HG02870 (cell line): ENCODE measurements around the gene ZNF786.
"Not testable (repeated sequence)": the region's sequence is repeated elsewhere in the genome, so short reads cannot be mapped to it uniquely, and the experiment has no call there.

ENCODE experiments used
- ATAC-seq: cut with Tn5 transposase; IDR thresholded peaks from one replicate; pipeline ENCODE4 v1.9.1; 2021; ENCODE audit warnings: mild to moderate bottlenecking, moderate library complexity; ENCODE audit not compliant: unreplicated experiment

The ZNF786 gene

DNA sequence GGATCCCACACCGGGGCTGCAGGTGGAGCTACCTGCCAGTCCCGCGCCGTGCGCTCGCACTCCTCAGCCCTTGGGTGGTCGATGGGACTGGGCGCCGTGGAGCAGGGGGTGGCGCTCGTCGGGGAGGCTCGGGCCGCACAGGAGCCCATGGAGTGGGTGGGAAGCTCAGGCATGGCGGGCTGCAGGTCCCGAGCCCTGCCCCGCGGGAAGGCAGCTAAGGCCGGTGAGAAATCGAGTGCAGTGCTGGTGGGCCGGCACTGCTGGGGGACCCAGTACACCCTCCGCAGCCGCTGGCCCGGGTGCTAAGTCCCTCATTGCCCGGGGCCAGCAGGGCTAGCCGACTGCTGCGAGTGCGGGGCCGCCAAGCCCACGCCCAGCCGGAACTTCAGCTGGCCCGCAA, 51.9 kb downstream of the ZNF786 start:
- ATAC-seq, result not testable (repeated sequence)

- no peak for ATAC-seq
These were observed 53.8 kb downstream of the ZNF786 start for GRCh38 chr7:149036676-149037075.

- ATAC-seq, result no peak
These were observed 59.1 kb downstream of the ZNF786 start for GRCh38 chr7:149031353-149031910.

DNA sequence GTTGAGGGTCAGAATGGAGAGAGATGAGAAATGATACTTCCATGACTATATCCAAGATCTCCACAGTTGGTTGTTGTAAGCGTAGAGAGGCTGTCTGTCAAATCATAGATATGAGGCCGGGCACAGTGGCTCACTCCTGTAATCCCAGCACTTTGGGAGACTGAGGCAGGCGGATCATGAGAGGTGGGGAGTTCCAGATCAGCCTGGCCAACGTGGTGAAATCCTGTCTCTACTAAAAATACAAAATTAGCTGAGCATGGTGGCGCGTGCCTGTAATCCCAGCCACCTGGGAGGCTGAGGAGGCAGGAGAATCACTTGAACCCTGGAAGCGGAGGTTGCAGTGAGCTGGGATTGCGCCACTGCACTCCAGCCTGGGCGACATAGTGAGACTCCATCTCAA, 60.1 kb downstream of the ZNF786 start:
- ATAC-seq, result not testable (repeated sequence)

GRCh38 chr7:149028346-149029109, 62.0 kb downstream of the ZNF786 start, which contains the start of gene PDIA4:
PDIA4 (minus strand) TSS chr7:149028505; CDS start chr7:149028408, 97 bp downstream.
- ATAC-seq, result peak; percentile 89

GRCh38 chr7:149027611-149028345, 62.7 kb downstream of the ZNF786 start:
- no peak for ATAC-seq

DNA sequence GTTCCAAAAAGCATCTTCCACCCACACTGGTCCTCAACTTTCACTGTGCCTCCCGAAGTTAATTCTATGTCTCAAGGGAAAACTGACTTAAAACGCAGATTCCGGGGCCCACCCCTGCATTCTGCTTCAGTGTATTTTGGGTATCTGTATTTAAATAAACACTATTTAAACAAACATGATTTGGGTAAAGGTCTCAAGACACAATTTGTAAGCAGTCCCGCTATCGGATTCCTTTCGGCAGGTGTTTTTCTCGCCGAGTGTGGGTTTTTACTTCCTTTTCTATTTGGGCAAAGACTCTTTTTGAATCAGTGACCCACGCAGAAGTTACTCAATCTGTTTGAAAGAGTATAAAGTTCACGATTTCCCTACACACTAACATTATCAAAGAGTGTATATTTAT, 63.5 kb downstream of the ZNF786 start:
- ATAC-seq, result no peak

DNA sequence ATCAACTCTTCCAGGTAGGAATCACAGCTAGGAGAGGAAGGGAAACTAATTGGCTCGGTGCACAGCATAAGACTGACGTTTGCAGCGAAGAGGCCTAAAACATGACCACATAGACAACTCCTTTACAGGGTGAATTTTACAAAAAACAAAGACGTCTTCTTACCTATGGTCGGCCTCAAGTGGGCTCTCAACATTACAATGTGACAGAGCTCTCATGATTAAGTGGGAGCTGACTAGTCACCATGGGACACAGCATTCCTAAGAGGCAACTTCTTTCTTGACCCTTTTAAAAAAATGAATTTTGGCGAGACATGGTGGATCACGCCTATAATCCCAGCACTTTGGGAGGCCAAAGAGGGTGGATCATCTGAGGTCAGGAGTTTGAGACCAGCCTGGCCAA, 66.9 kb downstream of the ZNF786 start:
- ATAC-seq, result no peak

DNA sequence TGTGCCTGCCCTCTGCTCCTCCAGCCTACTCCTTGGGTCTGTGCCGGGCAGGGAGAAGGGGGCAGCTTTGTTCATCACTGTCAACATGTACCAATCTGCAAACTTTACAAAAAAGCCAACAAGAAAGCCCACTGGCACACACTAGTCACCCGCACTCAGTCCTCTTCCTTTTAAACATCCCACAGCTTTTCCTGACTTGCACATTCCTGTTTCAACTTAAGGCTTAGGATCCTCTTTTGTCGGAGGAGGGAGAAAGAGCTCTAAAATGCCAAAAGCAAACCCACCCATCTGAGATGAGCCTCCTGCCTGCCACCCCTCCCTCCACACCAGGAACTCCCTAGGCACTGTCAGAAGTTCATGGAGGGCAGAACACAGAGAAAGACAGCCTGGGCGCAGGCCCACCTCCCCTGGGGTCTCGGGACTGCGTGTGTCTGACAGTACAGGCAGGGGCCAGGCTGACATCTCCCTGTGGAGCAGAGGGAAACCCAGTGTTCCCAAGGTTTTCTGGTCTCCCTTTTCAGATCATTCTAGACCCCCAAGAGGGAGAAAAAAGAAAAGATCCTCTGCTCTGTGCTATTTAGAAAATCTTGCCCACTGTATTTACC, 67.7 kb downstream of the ZNF786 start:
- ATAC-seq, result no peak

- no peak for ATAC-seq
These were observed 68.8 kb downstream of the ZNF786 start for GRCh38 chr7:149021725-149022062.

DNA sequence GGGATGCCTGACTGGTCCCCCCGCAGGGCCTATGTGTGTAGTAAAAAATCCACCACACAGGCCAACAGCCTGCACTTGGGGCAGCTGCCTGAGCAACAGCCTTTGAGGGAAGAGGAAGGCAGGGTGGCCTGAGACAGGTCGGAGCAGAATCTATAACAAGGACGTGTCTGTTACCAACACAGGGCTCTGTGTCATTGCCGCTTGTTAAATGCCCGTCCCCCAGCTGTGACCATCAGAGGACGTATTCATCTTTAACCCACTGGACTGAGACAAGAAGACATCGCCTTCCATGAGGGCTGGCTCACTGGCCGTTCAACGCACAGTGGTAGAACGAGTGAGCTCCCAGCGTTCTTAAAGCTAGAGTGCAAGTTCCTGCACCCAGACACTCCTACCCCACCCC, 70.0 kb downstream of the ZNF786 start:
- ATAC-seq, result no peak
